Gastroesophageal sphincter (tissue), 3 donors: ENCODE data around the gene KTN1.

Experiments used
- POLR2A ChIP-seq, 2 donors: fragments of 450-650 bp; IDR thresholded peaks; one replicate each; pipeline ENCODE4 v1.6.1; 2017; ENCODE audit warnings: antibody characterized with exemption in 2 of 2, mild to moderate bottlenecking in 2 of 2, moderate library complexity in 1 of 2
- TF ChIP-seq, protein P1 (sequence below), 4 experiments: fragments of 200-600 bp in 2 of 4; fragments of 450-650 bp in 2 of 4; sonication (generic) in 1 of 4; IDR thresholded peaks; one replicate each; pipeline ENCODE4 v1.5.1; 2017 to 2019; ENCODE audit warnings: antibody characterized with exemption in 4 of 4, mild to moderate bottlenecking in 2 of 4, moderate library complexity in 2 of 4

DNA sequence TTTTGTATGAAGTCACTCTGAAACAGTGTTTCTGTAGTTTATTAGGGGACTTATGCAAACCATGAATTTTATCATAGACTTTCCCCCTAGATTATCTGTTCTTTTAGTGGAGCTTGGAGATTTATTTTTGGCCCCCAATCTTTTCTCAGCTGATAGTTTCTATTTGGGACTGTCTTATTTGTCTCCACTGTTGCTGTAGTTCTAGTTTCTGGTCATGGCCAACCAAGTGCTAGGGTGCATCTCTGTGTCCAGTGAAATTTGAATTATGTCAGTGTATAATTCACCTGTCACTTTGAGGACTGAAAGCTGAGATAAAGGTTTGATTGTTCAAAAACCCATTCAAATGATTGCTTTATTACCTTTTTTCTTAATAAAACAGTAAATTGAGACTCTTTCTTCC is 61.3 kb downstream of the KTN1 start:
- TF ChIP-seq, protein P1, sequence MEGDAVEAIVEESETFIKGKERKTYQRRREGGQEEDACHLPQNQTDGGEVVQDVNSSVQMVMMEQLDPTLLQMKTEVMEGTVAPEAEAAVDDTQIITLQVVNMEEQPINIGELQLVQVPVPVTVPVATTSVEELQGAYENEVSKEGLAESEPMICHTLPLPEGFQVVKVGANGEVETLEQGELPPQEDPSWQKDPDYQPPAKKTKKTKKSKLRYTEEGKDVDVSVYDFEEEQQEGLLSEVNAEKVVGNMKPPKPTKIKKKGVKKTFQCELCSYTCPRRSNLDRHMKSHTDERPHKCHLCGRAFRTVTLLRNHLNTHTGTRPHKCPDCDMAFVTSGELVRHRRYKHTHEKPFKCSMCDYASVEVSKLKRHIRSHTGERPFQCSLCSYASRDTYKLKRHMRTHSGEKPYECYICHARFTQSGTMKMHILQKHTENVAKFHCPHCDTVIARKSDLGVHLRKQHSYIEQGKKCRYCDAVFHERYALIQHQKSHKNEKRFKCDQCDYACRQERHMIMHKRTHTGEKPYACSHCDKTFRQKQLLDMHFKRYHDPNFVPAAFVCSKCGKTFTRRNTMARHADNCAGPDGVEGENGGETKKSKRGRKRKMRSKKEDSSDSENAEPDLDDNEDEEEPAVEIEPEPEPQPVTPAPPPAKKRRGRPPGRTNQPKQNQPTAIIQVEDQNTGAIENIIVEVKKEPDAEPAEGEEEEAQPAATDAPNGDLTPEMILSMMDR (IDR thresholded peaks at IDR 0.05), result no peak
- TF ChIP-seq POLR2A (IDR thresholded peaks at IDR 0.05), result no peak
